Mammary epithelial cell (primary cell): Measurements from ENCODE around the gene SYVN1.

ENCODE experiments used
- CTCF ChIP-seq, 2 donors: IDR thresholded peaks in 1 of 2; conservative IDR thresholded peaks in 1 of 2; 2 replicates each; pipeline ENCODE4 v1.5.1; 2011 to 2012; ENCODE audit warnings: inconsistent platforms in 2 of 2, low read length in 2 of 2, mild to moderate bottlenecking in 2 of 2, control low read depth in 1 of 2, low read depth in 1 of 2; ENCODE audit not compliant: insufficient read depth in 1 of 2; ENCODE audit errors: extremely low read depth in 1 of 2
- EZH2 ChIP-seq: IDR thresholded peaks from 2 replicates; pipeline ENCODE4 v1.6.1; 2012; ENCODE audit warnings: low read length, inconsistent platforms, borderline replicate concordance

DNA sequence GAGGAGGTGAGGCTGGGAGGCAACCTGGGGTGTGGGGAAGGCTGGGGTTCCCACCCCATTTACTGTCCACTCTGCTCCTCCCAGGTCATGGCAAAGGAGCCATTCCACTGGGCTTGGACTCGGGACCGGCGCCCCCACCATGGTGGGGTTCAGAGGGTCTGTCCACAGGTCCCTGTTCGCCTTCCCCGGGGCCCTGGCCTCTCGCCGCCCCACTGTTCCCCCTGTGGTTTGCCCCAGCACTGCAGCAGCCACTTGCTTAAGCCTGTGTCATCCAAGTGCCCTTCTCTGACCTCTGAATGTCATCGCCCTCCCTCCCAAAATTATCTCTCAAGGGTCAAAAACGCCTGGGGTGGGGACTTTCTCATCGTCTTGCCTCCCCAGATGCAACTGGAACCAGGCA is 38.3 kb upstream of the SYVN1 start:
- TF ChIP-seq CTCF (conservative IDR thresholded peaks at IDR 0.05 in 1 of 2, IDR thresholded peaks at IDR 0.05 in 1 of 2; ENCODE audit: extremely low read depth in 1 of 2, insufficient read depth in 1 of 2, low read depth in 1 of 2, low read length in 2 of 2) (no peak), EZH2 (no peak)
